Measurements from ENCODE around the gene ATG101. TPM values are rescaled to one million over a fixed set of nuclear protein-coding genes. Genes with fewer than 3 reads are reported as not detected.
A peak's percentile ranks its signal among the peaks of the same experiment; 100 is the strongest.

ATG101 gene
- polyA plus RNA-seq, 1 donor from 2014 or later = 53.9 TPM

GRCh38 chr12:52033446-52034140 is 36.2 kb upstream of the ATG101 start:
- no peak for TF ChIP-seq RAD21 (conservative IDR thresholded peaks at IDR 0.05)
- TF ChIP-seq, protein P1, sequence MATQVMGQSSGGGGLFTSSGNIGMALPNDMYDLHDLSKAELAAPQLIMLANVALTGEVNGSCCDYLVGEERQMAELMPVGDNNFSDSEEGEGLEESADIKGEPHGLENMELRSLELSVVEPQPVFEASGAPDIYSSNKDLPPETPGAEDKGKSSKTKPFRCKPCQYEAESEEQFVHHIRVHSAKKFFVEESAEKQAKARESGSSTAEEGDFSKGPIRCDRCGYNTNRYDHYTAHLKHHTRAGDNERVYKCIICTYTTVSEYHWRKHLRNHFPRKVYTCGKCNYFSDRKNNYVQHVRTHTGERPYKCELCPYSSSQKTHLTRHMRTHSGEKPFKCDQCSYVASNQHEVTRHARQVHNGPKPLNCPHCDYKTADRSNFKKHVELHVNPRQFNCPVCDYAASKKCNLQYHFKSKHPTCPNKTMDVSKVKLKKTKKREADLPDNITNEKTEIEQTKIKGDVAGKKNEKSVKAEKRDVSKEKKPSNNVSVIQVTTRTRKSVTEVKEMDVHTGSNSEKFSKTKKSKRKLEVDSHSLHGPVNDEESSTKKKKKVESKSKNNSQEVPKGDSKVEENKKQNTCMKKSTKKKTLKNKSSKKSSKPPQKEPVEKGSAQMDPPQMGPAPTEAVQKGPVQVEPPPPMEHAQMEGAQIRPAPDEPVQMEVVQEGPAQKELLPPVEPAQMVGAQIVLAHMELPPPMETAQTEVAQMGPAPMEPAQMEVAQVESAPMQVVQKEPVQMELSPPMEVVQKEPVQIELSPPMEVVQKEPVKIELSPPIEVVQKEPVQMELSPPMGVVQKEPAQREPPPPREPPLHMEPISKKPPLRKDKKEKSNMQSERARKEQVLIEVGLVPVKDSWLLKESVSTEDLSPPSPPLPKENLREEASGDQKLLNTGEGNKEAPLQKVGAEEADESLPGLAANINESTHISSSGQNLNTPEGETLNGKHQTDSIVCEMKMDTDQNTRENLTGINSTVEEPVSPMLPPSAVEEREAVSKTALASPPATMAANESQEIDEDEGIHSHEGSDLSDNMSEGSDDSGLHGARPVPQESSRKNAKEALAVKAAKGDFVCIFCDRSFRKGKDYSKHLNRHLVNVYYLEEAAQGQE (IDR thresholded peaks at IDR 0.05; ENCODE audit: borderline replicate concordance) = peak; percentile 1
- no peak for TF ChIP-seq MXI1 (conservative IDR thresholded peaks at IDR 0.05; ENCODE audit: poor library complexity, severe bottlenecking)
- no peak for TF ChIP-seq EP300 (conservative IDR thresholded peaks at IDR 0.05; ENCODE audit: poor library complexity, severe bottlenecking)
- TF ChIP-seq SMC3 (conservative IDR thresholded peaks at IDR 0.05; ENCODE audit: poor library complexity) = no peak
- TF ChIP-seq EZH2 (IDR thresholded peaks at IDR 0.05; ENCODE audit: borderline replicate concordance, insufficient read depth, low read length, poor library complexity, severe bottlenecking) = no peak
- peak; percentile 14 for TF ChIP-seq TAF1 (IDR thresholded peaks at IDR 0.05; ENCODE audit: low read depth)
- TF ChIP-seq POLR2AphosphoS5 (IDR thresholded peaks at IDR 0.05) = no peak
- TF ChIP-seq CTCF (IDR thresholded peaks at IDR 0.05; ENCODE audit: poor library complexity, severe bottlenecking) = no peak

DNA sequence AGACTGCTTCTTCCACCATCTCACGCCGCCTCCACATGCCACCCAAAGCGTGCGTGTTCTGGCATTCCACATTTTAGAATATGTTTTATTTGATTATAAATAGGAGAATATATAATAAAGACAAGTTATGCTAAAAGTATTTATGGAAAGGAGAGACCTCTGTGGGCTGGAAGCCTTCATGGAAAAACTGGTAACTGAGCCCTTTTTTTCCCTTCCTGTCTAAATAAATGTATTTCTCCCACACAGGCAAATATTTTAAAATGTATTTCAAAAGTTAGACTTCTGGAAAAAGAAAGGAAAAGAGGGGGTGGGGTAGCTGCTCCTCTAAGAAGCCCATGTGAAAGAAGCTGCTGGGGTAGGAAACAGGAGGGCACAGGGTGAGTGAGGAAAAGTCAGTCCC is 34.6 kb upstream of the ATG101 start:
- Histone ChIP-seq H3F3A (ENCODE audit: insufficient read depth, low read length, poor library complexity, severe bottlenecking) (no peaks in the 10 kb centered on the region), H2AFZ (ENCODE audit: low read depth, low read length) (no peak overlapping the region), H3K4me3 (ENCODE audit: low read length) (no peak overlapping the region), H3K4me2 (ENCODE audit: low read length) (no peak overlapping the region), H3K9ac (ENCODE audit: low read length) (no peak overlapping the region), H3K79me2 (replicated peaks; ENCODE audit: insufficient read depth, low read length) (no peaks in the 10 kb centered on the region), H3K9me2 (ENCODE audit: insufficient read depth, low read length) (no peaks in the 10 kb centered on the region), H3K9me3 (ENCODE audit: low read length) (no peaks in the 10 kb centered on the region), H3K27ac (ENCODE audit: low read length) (no peak overlapping the region), H4K20me1 (ENCODE audit: insufficient read depth) (no peaks in the 10 kb centered on the region), H3K27me3 (ENCODE audit: insufficient read depth, low read depth, low read length) (no peaks in the 10 kb centered on the region), H3K36me3 (ENCODE audit: insufficient read depth, low read length) (no peaks in the 10 kb centered on the region)
- TF ChIP-seq MXI1 (conservative IDR thresholded peaks at IDR 0.05; ENCODE audit: poor library complexity, severe bottlenecking) = no peak

More at GRCh38 chr12:52033446-52034140, 36.2 kb upstream of the ATG101 start:
- H3K9ac ChIP-seq (ENCODE audit: low read length) = peak overlapping the region; percentile 74
- peak overlapping the region; percentile 57 for H3K27ac ChIP-seq (ENCODE audit: low read length)
- H3K9me3 ChIP-seq (ENCODE audit: low read length) = no peaks in the 10 kb centered on the region
- no peaks in the 10 kb centered on the region for H3K27me3 ChIP-seq (ENCODE audit: insufficient read depth, low read depth, low read length)
- H3K9me2 ChIP-seq (ENCODE audit: insufficient read depth, low read length) = no peaks in the 10 kb centered on the region
- H3K36me3 ChIP-seq (ENCODE audit: insufficient read depth, low read length) = no peaks in the 10 kb centered on the region
- no peaks in the 10 kb centered on the region for H4K20me1 ChIP-seq (ENCODE audit: insufficient read depth)
- no peak overlapping the region for H2AFZ ChIP-seq (ENCODE audit: low read depth, low read length)
- peak overlapping the region; percentile 68 for H3K4me3 ChIP-seq (ENCODE audit: low read length)
- peak overlapping the region; percentile 47 for H3K4me2 ChIP-seq (ENCODE audit: low read length)
- no peaks in the 10 kb centered on the region for H3F3A ChIP-seq (ENCODE audit: insufficient read depth, low read length, poor library complexity, severe bottlenecking)
- no peaks in the 10 kb centered on the region for H3K79me2 ChIP-seq (replicated peaks; ENCODE audit: insufficient read depth, low read length)

Data from neural cell (in vitro differentiated cells).